Measurements from ENCODE around the gene ANKS1B. TPM values are rescaled to one million over a fixed set of nuclear protein-coding genes. Genes with fewer than 3 reads are reported as not detected.

Gene ANKS1B
- total RNA-seq, 4 donors from 2014 or later = 1.5 to 5.5 (median 4.4) TPM

GRCh38 chr12:99521664-99522063, 463.1 kb downstream of the ANKS1B start:
- 87 to 92% methylated on average over 3 of the region's 3 CpGs for WGBS, 2 donors
- DNase-seq (ENCODE audit: low spot score in 2 of 2) = no peak
- intact Hi-C loops (cut with DNase I; ENCODE audit: low total_unique reads) = no loop called here
- no peak overlapping the region for H3K4me3 ChIP-seq (ENCODE audit: low read depth, poor library complexity, severe bottlenecking)
- no peak for TF ChIP-seq CTCF (IDR thresholded peaks at IDR 0.05)
- TF ChIP-seq POLR2A (IDR thresholded peaks at IDR 0.05) = no peak

- TF ChIP-seq CTCF (IDR thresholded peaks at IDR 0.05) = no peak
- no peak for TF ChIP-seq POLR2A (IDR thresholded peaks at IDR 0.05)
- WGBS, 2 donors = 85 to 89% methylated on average over 2 of the region's 2 CpGs
- H3K4me3 ChIP-seq (ENCODE audit: low read depth, poor library complexity, severe bottlenecking) = no peak overlapping the region
- no peak for DNase-seq (ENCODE audit: low spot score in 2 of 2)
- intact Hi-C loops (cut with DNase I; ENCODE audit: low total_unique reads) = no loop called here
Observed at GRCh38 chr12:99513066-99513465, 471.7 kb downstream of the ANKS1B start.

- 87 to 91% methylated on average over 3 of the region's 3 CpGs for WGBS, 2 donors
- DNase-seq (ENCODE audit: low spot score in 2 of 2) = no peak
- intact Hi-C loops (cut with DNase I; ENCODE audit: low total_unique reads) = no loop called here
- no peak overlapping the region for H3K4me3 ChIP-seq (ENCODE audit: low read depth, poor library complexity, severe bottlenecking)
- TF ChIP-seq CTCF (IDR thresholded peaks at IDR 0.05) (no peak), POLR2A (IDR thresholded peaks at IDR 0.05) (no peak)
Observed at GRCh38 chr12:99505805-99506204, 478.9 kb downstream of the ANKS1B start.

- DNase-seq (ENCODE audit: low spot score in 2 of 2) = no peak
- no peak for TF ChIP-seq CTCF (IDR thresholded peaks at IDR 0.05)
- no peak for TF ChIP-seq POLR2A (IDR thresholded peaks at IDR 0.05)
- no peak overlapping the region for H3K4me3 ChIP-seq (ENCODE audit: low read depth, poor library complexity, severe bottlenecking)
- WGBS, 2 donors = 80 to 81% methylated on average over 3 of the region's 3 CpGs
- intact Hi-C loops (cut with DNase I; ENCODE audit: low total_unique reads) = no loop called here
Observed at GRCh38 chr12:99498756-99499155, 486.0 kb downstream of the ANKS1B start.

GRCh38 chr12:99495799-99496198, 488.9 kb downstream of the ANKS1B start:
- intact Hi-C loops (cut with DNase I; ENCODE audit: low total_unique reads) = no loop called here
- H3K4me3 ChIP-seq (ENCODE audit: low read depth, poor library complexity, severe bottlenecking) = no peak overlapping the region
- DNase-seq (ENCODE audit: low spot score in 2 of 2) = no peak
- TF ChIP-seq POLR2A (IDR thresholded peaks at IDR 0.05) = no peak
- 80 to 93% methylated on average over 1 of the region's 1 CpG for WGBS, 2 donors

- no peak for DNase-seq (ENCODE audit: low spot score in 2 of 2)
- intact Hi-C loops (cut with DNase I; ENCODE audit: low total_unique reads) = no loop called here
- WGBS, 2 donors = 89% methylated on average over 1 of the region's 1 CpG
- H3K4me3 ChIP-seq (ENCODE audit: low read depth, poor library complexity, severe bottlenecking) = no peak overlapping the region
- TF ChIP-seq POLR2A (IDR thresholded peaks at IDR 0.05) (no peak), CTCF (IDR thresholded peaks at IDR 0.05) (no peak)
Observed at GRCh38 chr12:99493197-99493596, 491.5 kb downstream of the ANKS1B start.
